ENCODE measurements around the gene SORCS2.

SORCS2 gene

DNA sequence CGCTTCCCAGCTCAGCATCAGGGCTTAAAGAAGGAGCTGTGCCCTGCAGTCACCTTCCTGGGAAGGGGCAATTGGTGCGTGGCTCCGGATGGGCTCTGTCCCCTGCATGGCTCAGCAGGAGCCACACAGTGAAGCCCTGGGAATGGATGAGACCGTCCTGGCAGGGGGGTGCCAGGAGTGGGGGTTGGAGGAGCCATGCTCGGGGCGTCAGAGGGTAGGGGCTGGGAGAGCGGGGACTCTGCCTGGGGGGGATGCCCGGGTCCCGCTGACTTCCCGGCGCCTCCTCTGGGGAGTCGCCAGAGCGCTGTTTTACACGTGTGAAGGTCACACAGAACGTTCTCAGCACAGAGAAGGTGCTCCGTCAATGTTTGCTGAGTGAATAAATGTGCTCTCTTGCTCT, 563.2 kb downstream of the SORCS2 start:
- Histone ChIP-seq H3K4me3 (no peak overlapping the region), H3K27ac (no peak overlapping the region)
- TF ChIP-seq, protein P1, sequence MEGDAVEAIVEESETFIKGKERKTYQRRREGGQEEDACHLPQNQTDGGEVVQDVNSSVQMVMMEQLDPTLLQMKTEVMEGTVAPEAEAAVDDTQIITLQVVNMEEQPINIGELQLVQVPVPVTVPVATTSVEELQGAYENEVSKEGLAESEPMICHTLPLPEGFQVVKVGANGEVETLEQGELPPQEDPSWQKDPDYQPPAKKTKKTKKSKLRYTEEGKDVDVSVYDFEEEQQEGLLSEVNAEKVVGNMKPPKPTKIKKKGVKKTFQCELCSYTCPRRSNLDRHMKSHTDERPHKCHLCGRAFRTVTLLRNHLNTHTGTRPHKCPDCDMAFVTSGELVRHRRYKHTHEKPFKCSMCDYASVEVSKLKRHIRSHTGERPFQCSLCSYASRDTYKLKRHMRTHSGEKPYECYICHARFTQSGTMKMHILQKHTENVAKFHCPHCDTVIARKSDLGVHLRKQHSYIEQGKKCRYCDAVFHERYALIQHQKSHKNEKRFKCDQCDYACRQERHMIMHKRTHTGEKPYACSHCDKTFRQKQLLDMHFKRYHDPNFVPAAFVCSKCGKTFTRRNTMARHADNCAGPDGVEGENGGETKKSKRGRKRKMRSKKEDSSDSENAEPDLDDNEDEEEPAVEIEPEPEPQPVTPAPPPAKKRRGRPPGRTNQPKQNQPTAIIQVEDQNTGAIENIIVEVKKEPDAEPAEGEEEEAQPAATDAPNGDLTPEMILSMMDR (IDR thresholded peaks at IDR 0.05): no peak
- no peak for DNase-seq (ENCODE audit: low spot score)

DNA sequence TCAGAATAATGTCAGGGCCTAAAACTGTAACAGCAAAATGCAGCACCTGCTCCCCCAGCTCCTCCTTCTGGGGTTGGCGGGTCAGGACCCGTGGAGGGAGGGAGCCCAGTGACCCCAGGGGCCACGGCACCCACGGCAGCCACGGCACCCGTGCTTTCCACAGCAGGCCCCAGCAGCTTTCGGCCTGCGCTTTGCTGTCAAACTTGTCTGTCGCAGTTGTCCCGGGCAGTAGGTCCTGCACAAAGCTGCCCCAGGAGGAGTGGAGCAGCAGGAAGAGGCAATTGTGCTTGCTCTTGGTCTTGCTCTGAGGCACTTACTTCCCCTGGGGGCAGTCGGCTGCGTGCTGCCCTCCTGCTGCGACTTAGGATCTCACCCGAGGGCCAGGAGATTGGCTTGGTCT, 563.7 kb downstream of the SORCS2 start:
- Histone ChIP-seq H3K27ac (no peak overlapping the region), H3K4me3 (no peak overlapping the region)
- TF ChIP-seq, protein P1 (IDR thresholded peaks at IDR 0.05): no peak
- no peak for DNase-seq (ENCODE audit: low spot score)

DNA sequence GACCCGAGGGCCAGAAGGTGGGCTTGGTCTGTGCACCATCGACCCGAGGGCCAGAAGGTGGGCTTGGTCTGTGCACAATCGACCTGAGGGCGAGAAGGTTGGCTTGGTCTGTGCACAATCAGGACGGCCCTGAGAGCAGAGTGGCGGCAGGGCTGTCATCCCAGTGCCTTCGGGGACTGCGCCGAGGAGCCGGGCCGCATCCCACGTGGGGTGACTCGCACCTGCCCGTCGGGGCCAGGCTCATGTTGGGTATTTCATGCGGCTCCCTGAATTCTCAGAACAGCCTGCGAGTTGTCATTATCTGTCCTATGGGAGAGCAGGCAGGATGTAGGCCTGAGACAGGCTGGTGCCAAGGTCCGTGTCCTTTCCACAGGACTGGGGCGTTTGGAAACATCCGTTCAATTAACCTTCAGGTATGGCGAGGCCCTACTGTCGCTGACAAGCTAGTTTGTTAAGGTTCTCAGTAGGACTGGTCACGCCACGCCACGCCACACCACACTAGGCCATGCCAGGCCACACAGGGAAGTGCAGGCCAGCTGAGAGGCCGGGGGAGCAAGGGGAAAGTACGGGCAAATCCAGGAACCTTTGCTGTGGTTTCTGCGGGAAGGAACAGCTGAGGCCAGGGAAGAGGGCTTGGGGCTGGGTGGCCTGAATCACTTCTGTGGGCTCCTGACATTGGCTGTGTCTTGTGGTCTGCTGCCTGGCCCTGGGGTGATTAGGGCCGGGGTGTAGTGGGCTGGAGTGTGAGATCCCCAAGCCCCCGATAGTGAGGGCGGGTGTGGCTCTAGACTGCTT, 564.4 kb downstream of the SORCS2 start:
- Histone ChIP-seq H3K27ac (no peak overlapping the region), H3K4me3 (no peak overlapping the region)
- TF ChIP-seq, protein P1 (IDR thresholded peaks at IDR 0.05): no peak
- DNase-seq (ENCODE audit: low spot score): no peak

DNA sequence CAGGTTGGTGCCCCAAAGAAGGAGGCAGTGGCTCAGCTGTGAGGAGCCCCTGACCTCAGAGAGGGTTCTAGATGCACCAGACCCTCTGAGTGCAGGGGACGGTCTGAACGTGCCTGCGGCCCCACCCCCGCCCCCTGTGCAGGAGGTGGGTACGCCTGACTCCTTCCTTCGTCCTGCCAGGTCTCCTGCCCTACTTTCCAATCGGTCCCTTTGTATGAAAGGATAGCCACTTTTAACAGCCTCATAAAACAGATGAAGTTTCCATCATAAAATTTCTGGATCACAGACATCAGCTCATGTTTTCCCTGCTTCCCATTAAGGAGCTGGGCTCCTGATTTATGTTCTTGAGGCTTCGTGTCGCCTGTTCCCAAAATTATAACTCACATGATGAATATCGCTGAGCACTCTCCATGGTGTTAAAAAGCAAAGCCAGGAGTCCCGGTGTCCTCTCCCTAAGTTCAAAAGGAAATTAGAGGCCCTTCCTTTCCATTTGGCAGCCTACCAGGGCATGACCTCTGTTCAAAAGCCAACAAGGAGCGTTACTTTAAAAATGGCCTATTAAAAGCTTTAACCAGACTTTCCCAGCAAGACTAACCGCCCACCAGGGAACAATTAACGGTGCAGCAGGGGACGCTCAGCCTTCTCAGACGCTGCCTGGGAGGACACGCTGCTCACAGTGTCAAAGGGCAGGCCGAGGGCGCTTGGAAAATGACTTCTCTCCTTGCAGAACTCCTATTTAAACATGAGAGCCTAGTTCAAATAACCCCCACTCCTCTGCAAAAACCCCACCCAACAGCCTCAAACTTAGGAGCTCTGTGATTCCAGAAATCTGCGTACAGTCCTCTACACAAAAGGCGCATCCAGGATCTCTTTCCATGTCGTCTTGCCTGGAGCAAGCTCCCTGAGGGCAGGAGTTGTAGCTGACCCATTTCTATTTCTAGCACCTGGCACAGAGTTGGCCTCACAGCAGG, 565.4 kb downstream of the SORCS2 start:
- TF ChIP-seq, protein P1 (IDR thresholded peaks at IDR 0.05): no peak
- no peak overlapping the region for H3K27ac ChIP-seq
- no peak overlapping the region for H3K4me3 ChIP-seq
- no peak for DNase-seq (ENCODE audit: low spot score)

DNA sequence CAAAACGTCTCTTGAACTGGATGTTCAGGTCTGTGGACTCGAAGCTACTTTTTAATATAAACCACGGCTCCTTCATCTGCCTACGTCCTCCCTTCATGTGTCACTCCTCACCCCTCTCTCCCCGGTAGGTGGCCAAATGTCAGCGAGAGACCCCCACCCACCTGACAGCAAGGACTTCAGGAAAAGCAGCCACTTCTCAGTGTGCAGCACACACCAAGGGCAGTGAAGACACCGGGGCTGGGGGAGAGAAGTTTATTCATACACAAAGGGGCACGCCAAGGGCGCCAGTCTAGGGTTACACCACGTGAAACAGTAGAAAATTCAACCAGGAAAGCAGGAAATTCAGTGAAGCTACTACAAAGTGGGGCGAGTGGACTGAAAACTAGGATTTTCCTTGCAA, 566.1 kb downstream of the SORCS2 start:
- no peak for DNase-seq (ENCODE audit: low spot score)
- Histone ChIP-seq H3K4me3 (no peak overlapping the region), H3K27ac (no peak overlapping the region)
- TF ChIP-seq, protein P1 (IDR thresholded peaks at IDR 0.05): no peak

DNA sequence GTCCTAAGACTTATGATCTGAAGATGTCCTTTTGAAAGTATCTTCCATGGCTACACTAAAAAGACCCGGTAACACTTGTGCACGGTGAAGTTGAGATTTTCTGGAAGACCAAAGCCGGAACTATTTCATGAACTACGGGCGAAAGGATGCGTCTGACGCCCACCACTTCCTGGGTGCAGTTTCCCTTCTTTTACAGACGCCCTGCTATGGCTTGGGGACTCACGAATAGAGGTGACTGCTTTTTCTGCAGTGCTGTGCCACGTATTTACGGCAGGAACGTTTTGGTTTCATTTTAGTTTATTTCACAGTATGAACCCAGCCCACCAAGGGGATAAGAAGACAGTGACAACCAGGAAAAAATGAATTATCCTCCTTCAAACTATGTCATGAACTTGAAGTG, 566.9 kb downstream of the SORCS2 start:
- H3K4me3 ChIP-seq: no peak overlapping the region
- no peak overlapping the region for H3K27ac ChIP-seq
- DNase-seq (ENCODE audit: low spot score): no peak

More for the DNA sequence above, 566.9 kb downstream of the SORCS2 start:
- TF ChIP-seq, protein P1 (IDR thresholded peaks at IDR 0.05): no peak
